Thyroid gland (tissue), 4 donors: ENCODE data around the gene STX16. TPM values are rescaled to one million over a fixed set of nuclear protein-coding genes. Genes with fewer than 3 reads are reported as not detected.
"Not testable (repeated sequence)": the region's sequence is repeated elsewhere in the genome, so short reads cannot be mapped to it uniquely, and the experiment has no call there.

ENCODE experiments used
- DNase-seq, 2 donors: peaks; one replicate each; pipeline ENCODE4 v3.0.0-alpha.2; 2019
- H3K27ac ChIP-seq, 3 donors: fragments of 200-600 bp; sonication (generic); 1 replicate in 2 of 3; 2 replicates in 1 of 3; pipeline ENCODE4 v1.5.1; 2016 to 2019; ENCODE audit warnings: mild to moderate bottlenecking in 1 of 3, moderate library complexity in 1 of 3
- H3K27me3 ChIP-seq: fragments of 200-600 bp; sonication (generic); one replicate; pipeline ENCODE4 v1.5.1; 2019
- H3K36me3 ChIP-seq, 2 donors: fragments of 200-600 bp; sonication (generic); one replicate each; pipeline ENCODE4 v1.5.1; 2016 to 2019
- H3K4me1 ChIP-seq, 2 donors: fragments of 200-600 bp; sonication (generic); one replicate each; pipeline ENCODE4 v1.5.1; 2017 to 2019
- H3K4me3 ChIP-seq, 3 donors: fragments of 200-600 bp; sonication (generic); replicated peaks in 1 of 3; 1 replicate in 2 of 3; 2 replicates in 1 of 3; pipeline ENCODE4 v1.5.1; 2016; ENCODE audit warnings: mild to moderate bottlenecking in 1 of 3
- H3K9me3 ChIP-seq: fragments of 200-600 bp; sonication (generic); one replicate; pipeline ENCODE4 v1.5.1; 2017
- CTCF ChIP-seq, 6 experiments: fragments of 200-600 bp in 3 of 6; fragments of 450-650 bp in 3 of 6; sonication (generic) in 3 of 6; IDR thresholded peaks; one replicate each; pipeline ENCODE4 v1.5.1; 2016 to 2019; ENCODE audit warnings: antibody characterized with exemption in 6 of 6, mild to moderate bottlenecking in 2 of 6, inconsistent platforms in 1 of 6, moderate library complexity in 1 of 6
- POLR2A ChIP-seq, 2 donors: fragments of 450-650 bp; IDR thresholded peaks; one replicate each; pipeline ENCODE4 v1.6.1; 2017; ENCODE audit warnings: antibody characterized with exemption in 2 of 2, mild to moderate bottlenecking in 2 of 2, moderate library complexity in 1 of 2
- WGBS, 2 donors: methylation state at CpG; one replicate each; pipeline ENCODE4 v1.1.5; 2017; 5-methylcytosine and 5-hydroxymethylcytosine counted together
- intact Hi-C: fragments of 100-400 bp; cut with DNase I; formaldehyde crosslinking; loops from one replicate; pipeline ENCODE4 v1.15.1; 2023
- total RNA-seq, 4 donors: library from RNA; depleted of rRNA; stranded (reverse); fragments of >200 nt; gene quantifications; one replicate each; pipeline ENCODE4 v1.2.3, GENCODE V29; 2016

The STX16 gene
- total RNA-seq, 4 donors from 2014 or later: 42.5 to 59.1 (median 53.0) TPM

- WGBS, 2 donors: 74 to 79% methylated on average over 19 of the region's 19 CpGs
- no peak overlapping the region for H3K4me3 ChIP-seq
- H3K4me1 ChIP-seq: no peaks in the 10 kb centered on the region
- no peak overlapping the region for H3K27ac ChIP-seq
- no peaks in the 10 kb centered on the region for H3K27me3 ChIP-seq
- no peak for TF ChIP-seq POLR2A (IDR thresholded peaks at IDR 0.05)
- TF ChIP-seq CTCF (IDR thresholded peaks at IDR 0.05): no peak
- no peak for DNase-seq
- no peaks in the 10 kb centered on the region for H3K36me3 ChIP-seq
- H3K9me3 ChIP-seq: no peaks in the 10 kb centered on the region
- intact Hi-C loops: no loop called here
Observed at GRCh38 chr20:58639182-58640146, 11.6 kb upstream of the STX16 start.

GRCh38 chr20:58640446-58640845 is 10.6 kb upstream of the STX16 start:
- DNase-seq: no peak
- Histone ChIP-seq H3K27ac (no peak overlapping the region), H3K9me3 (no peaks in the 10 kb centered on the region), H3K36me3 (no peaks in the 10 kb centered on the region), H3K27me3 (no peaks in the 10 kb centered on the region), H3K4me3 (no peak overlapping the region), H3K4me1 (peaks cover 0 to 4% of the 10 kb centered on the region in 2 donors)
- WGBS, 2 donors: 75 to 79% methylated on average over 9 of the region's 9 CpGs
- intact Hi-C loops: no loop called here
- TF ChIP-seq CTCF (IDR thresholded peaks at IDR 0.05) (no peak), POLR2A (IDR thresholded peaks at IDR 0.05) (no peak)

- no peak for DNase-seq
- no peaks in the 10 kb centered on the region for H3K27me3 ChIP-seq
- TF ChIP-seq CTCF (IDR thresholded peaks at IDR 0.05): no peak
- TF ChIP-seq POLR2A (IDR thresholded peaks at IDR 0.05): no peak
- H3K4me3 ChIP-seq: no peak overlapping the region
- H3K27ac ChIP-seq: no peak overlapping the region
- intact Hi-C loops: no loop called here
- H3K4me1 ChIP-seq: peaks cover 0 to 11% of the 10 kb centered on the region in 2 donors
- H3K9me3 ChIP-seq: no peaks in the 10 kb centered on the region
- 73 to 82% methylated on average over 8 to 9 of the region's 9 CpGs for whole genome bisulfite sequencing, 2 donors
- no peaks in the 10 kb centered on the region for H3K36me3 ChIP-seq
Observed at GRCh38 chr20:58642441-58642840, 8.6 kb upstream of the STX16 start.

GRCh38 chr20:58642896-58643295 is 8.2 kb upstream of the STX16 start:
- DNase-seq, H3K9me3 ChIP-seq, H3K4me3 ChIP-seq, intact Hi-C loops, H3K27me3 ChIP-seq, H3K27ac ChIP-seq, H3K36me3 ChIP-seq: not testable (repeated sequence)
- peaks cover 0 to 11% of the 10 kb centered on the region in 2 donors for H3K4me1 ChIP-seq
- 90 to 95% methylated on average over 9 of the region's 9 CpGs for WGBS, 2 donors

GRCh38 chr20:58645412-58645968 is 5.6 kb upstream of the STX16 start:
- 28 to 38% methylated on average over 5 of the region's 5 CpGs for WGBS, 2 donors
- Histone ChIP-seq H3K4me1 (peaks cover 6 to 15% of the 10 kb centered on the region in 2 donors), H3K9me3 (no peaks in the 10 kb centered on the region), H3K27me3 (no peaks in the 10 kb centered on the region), H3K4me3 (no peak overlapping the region), H3K27ac (no peak overlapping the region), H3K36me3 (no peaks in the 10 kb centered on the region)
- peak; percentile 10 to 20 for DNase-seq
- intact Hi-C loops: no loop called here
- no peak for TF ChIP-seq POLR2A (IDR thresholded peaks at IDR 0.05)
- TF ChIP-seq CTCF (IDR thresholded peaks at IDR 0.05): no peak
